ENCODE results near the gene LLGL2. TPM values are rescaled to one million over a fixed set of nuclear protein-coding genes. Genes with fewer than 3 reads are reported as not detected.
A peak's percentile ranks its signal among the peaks of the same experiment; 100 is the strongest.

Gene LLGL2
- total RNA-seq, 1 donor from 2014 or later, result 3.3 TPM

DNA sequence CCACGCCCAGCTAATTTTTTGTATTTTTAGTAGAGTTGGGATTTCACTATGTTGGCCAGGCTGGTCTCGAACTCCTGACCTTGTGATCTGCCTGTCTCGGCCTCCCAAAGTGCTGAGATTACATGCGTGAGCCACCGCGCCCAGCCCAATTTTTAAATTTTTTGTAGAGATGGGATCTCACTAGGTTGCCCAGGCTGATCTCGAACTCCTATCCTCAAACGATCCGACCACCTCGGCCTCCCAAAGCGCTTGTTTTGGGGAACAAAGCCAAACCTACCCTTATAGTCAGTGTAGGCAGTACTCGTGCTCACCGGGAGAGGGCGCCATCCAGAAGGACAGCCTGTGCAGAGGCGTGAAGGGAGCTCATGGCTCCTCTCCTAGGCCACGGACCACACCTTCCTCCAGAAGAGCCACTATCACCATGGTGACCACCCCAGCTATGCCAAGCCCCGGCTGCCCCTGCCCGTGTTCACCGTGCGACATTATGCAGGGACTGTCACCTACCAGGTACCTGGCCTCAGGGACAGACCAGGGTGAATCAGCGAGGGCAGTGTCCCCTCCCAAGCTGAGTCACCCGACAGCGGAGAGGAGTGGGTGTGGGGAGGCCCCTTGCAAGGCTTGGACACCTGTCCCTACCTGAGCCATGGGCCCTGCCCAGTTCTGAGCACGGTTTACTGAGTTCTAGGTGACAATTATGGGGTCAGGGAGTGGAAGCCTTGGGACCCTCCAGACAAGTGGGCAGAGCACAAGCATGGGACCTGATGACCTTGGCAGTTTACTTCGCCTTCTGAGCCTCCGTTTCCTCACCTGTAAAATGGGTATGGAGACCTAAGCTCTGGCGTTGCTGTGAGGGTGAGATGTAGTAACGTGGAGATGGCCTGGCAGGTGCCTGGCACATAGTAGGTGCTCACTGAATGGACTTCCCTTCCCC is 75.8 kb downstream of the LLGL2 start:
- Mint-ChIP-seq H3K27ac (ENCODE audit: unreplicated experiment) (no peak overlapping the region), H3K27me3 (ENCODE audit: unreplicated experiment) (no peaks in the 10 kb centered on the region), H3K4me1 (ENCODE audit: unreplicated experiment) (peaks cover 1% of the 10 kb centered on the region), H3K36me3 (ENCODE audit: unreplicated experiment) (no peaks in the 10 kb centered on the region), H3K4me3 (ENCODE audit: unreplicated experiment) (no peak overlapping the region), H3K9me3 (ENCODE audit: unreplicated experiment) (no peaks in the 10 kb centered on the region)
- DNase-seq (ENCODE audit: extremely low spot score, unreplicated experiment), result no peak
- TF ChIP-seq, protein P1, sequence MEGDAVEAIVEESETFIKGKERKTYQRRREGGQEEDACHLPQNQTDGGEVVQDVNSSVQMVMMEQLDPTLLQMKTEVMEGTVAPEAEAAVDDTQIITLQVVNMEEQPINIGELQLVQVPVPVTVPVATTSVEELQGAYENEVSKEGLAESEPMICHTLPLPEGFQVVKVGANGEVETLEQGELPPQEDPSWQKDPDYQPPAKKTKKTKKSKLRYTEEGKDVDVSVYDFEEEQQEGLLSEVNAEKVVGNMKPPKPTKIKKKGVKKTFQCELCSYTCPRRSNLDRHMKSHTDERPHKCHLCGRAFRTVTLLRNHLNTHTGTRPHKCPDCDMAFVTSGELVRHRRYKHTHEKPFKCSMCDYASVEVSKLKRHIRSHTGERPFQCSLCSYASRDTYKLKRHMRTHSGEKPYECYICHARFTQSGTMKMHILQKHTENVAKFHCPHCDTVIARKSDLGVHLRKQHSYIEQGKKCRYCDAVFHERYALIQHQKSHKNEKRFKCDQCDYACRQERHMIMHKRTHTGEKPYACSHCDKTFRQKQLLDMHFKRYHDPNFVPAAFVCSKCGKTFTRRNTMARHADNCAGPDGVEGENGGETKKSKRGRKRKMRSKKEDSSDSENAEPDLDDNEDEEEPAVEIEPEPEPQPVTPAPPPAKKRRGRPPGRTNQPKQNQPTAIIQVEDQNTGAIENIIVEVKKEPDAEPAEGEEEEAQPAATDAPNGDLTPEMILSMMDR (IDR thresholded peaks at IDR 0.05), result peak; percentile 65

DNA sequence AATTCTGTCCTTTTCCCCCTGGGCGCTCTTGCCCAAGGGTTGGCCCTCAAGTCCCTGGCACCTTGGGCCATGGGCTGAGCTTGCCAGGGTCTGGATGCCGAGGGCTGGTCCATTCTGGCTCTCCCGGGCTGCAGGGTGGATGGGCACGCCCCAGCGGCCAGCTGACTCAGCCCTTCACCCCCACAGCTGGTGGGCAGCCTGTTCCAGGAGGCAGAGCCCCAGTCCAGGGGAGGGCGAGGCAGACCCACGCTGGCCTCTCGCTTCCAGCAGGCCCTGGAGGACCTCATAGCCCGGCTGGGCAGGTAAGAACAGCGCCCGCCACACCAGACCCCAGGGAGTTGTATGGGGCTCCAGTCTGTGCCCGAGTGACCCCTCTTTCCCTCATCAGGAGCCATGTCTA is 77.1 kb downstream of the LLGL2 start:
- no peak for DNase-seq (ENCODE audit: extremely low spot score, unreplicated experiment)
- no peaks in the 10 kb centered on the region for H3K9me3 Mint-ChIP-seq (ENCODE audit: unreplicated experiment)

DNA sequence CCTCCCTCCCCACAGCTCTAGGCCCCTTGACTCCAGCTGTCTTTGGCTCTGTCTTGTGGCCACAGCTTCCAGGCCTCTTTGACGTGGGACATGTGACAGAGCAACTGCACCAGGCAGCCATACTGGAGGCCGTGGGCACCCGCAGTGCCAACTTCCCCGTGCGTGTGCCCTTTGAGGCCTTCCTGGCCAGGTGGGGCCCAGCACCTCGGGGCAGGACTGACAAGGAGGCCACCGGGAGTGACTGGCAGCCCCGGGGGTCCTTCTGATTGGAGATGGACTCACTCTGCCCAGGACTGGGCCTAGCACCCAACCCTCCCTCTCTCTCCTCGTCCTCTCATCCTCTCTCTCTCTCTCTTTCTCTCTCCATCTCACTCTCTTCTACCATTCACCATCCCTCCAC is 77.6 kb downstream of the LLGL2 start:
- H3K36me3 Mint-ChIP-seq (ENCODE audit: unreplicated experiment), result no peaks in the 10 kb centered on the region
- no peak overlapping the region for H3K27ac Mint-ChIP-seq (ENCODE audit: unreplicated experiment)
- no peaks in the 10 kb centered on the region for H3K9me3 Mint-ChIP-seq (ENCODE audit: unreplicated experiment)
- no peaks in the 10 kb centered on the region for H3K27me3 Mint-ChIP-seq (ENCODE audit: unreplicated experiment)
- DNase-seq (ENCODE audit: extremely low spot score, unreplicated experiment), result no peak
- TF ChIP-seq, protein P1 (IDR thresholded peaks at IDR 0.05), result no peak
- H3K4me1 Mint-ChIP-seq (ENCODE audit: unreplicated experiment), result peaks cover 1% of the 10 kb centered on the region
- no peak overlapping the region for H3K4me3 Mint-ChIP-seq (ENCODE audit: unreplicated experiment)

More for the DNA sequence above, 77.1 kb downstream of the LLGL2 start:
- Mint-ChIP-seq H3K4me1 (ENCODE audit: unreplicated experiment) (peaks cover 1% of the 10 kb centered on the region), H3K4me3 (ENCODE audit: unreplicated experiment) (no peak overlapping the region), H3K27ac (ENCODE audit: unreplicated experiment) (no peak overlapping the region), H3K27me3 (ENCODE audit: unreplicated experiment) (no peaks in the 10 kb centered on the region), H3K36me3 (ENCODE audit: unreplicated experiment) (no peaks in the 10 kb centered on the region)
- TF ChIP-seq, protein P1 (IDR thresholded peaks at IDR 0.05), result no peak

DNA sequence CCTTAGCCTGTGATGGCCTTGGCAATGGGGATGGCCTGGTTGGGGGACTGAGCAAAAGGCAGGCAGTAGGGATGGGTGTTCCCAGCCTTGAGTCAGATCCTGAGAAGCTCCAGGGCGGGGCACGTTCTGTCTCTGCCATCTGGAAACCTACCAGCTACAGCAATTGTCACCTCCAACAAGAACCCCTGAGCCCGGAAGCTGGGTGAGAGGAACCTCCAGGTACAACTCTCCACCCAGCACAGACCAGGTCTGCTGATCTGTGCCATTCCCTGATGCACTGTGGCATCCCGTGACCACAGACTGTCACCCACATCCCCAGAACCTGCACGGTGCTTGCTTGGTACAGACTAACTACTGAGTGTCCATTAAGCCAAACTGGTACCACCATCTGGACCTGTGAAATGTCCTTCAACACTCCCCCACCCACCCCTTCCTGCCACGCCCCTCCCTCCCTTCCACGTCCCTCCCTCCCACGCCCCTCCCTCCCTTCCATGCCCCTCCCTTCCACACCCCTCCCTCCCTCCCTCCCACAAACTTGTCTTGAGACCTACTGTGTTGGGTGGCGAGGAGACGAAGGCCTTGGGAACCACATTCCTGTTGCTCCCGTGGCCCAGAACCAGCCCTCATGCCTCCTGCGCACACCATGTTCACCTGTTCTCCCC is 78.7 kb downstream of the LLGL2 start:
- peaks cover 1% of the 10 kb centered on the region for H3K4me1 Mint-ChIP-seq (ENCODE audit: unreplicated experiment)
- no peaks in the 10 kb centered on the region for H3K27me3 Mint-ChIP-seq (ENCODE audit: unreplicated experiment)
- no peaks in the 10 kb centered on the region for H3K9me3 Mint-ChIP-seq (ENCODE audit: unreplicated experiment)
- H3K4me3 Mint-ChIP-seq (ENCODE audit: unreplicated experiment), result no peak overlapping the region
- no peaks in the 10 kb centered on the region for H3K36me3 Mint-ChIP-seq (ENCODE audit: unreplicated experiment)
- H3K27ac Mint-ChIP-seq (ENCODE audit: unreplicated experiment), result no peak overlapping the region
- no peak for DNase-seq (ENCODE audit: extremely low spot score, unreplicated experiment)
- TF ChIP-seq, protein P1 (IDR thresholded peaks at IDR 0.05), result no peak

DNA sequence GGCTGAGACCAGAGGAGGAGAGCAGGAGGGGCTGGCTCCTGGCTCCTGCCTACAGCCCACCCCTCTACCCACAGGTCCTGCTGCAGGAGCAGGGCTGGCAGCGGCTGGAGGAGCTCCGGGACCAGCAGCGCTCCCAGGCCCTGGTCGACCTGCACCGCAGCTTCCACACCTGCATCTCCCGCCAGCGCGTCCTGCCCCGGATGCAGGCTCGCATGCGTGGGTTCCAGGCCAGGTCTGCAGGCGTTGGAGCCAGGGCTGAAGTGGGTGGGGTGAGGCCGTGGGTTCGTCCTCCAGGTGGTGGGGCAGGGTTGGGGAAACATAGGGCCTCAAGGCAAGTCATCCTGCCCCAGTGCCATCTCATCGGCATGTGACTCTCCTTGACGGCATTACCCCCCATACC is 80.3 kb downstream of the LLGL2 start:
- TF ChIP-seq, protein P1 (IDR thresholded peaks at IDR 0.05), result no peak
- Mint-ChIP-seq H3K4me1 (ENCODE audit: unreplicated experiment) (peaks cover 4% of the 10 kb centered on the region), H3K27me3 (ENCODE audit: unreplicated experiment) (no peaks in the 10 kb centered on the region), H3K9me3 (ENCODE audit: unreplicated experiment) (no peaks in the 10 kb centered on the region), H3K27ac (ENCODE audit: unreplicated experiment) (no peak overlapping the region), H3K36me3 (ENCODE audit: unreplicated experiment) (no peaks in the 10 kb centered on the region), H3K4me3 (ENCODE audit: unreplicated experiment) (no peak overlapping the region)
- DNase-seq (ENCODE audit: extremely low spot score, unreplicated experiment), result no peak
